Colon (tissue), 2 donors: Measurements from ENCODE around the gene CDKAL1.

ENCODE experiments used
- FAIRE-seq: peaks from 2 replicates; lab custom pipeline; 2012; peaks lifted over from hg19 to GRCh38; lab: Jason Lieb, UNC
- donor health status: control.
- donor health status: control.

Gene CDKAL1

GRCh38 chr6:20969551-20969950 is 435.3 kb downstream of the CDKAL1 start:
- FAIRE-seq: no peak

- no peak for FAIRE-seq
Measured at GRCh38 chr6:20976391-20976918, 442.2 kb downstream of the CDKAL1 start.

GRCh38 chr6:20978151-20978614 is 443.9 kb downstream of the CDKAL1 start:
- no peak for FAIRE-seq

- FAIRE-seq: no peak
Measured at GRCh38 chr6:20979076-20979475, 444.8 kb downstream of the CDKAL1 start.

GRCh38 chr6:20983961-20984360 is 449.7 kb downstream of the CDKAL1 start:
- no peak for FAIRE-seq

GRCh38 chr6:20985821-20986220 is 451.6 kb downstream of the CDKAL1 start:
- no peak for FAIRE-seq

GRCh38 chr6:20991910-20992309 is 457.7 kb downstream of the CDKAL1 start:
- no peak for FAIRE-seq

GRCh38 chr6:20996099-20996498 is 461.8 kb downstream of the CDKAL1 start:
- FAIRE-seq: no peak

GRCh38 chr6:20997143-20997769 is 463.0 kb downstream of the CDKAL1 start:
- FAIRE-seq: no peak

GRCh38 chr6:20997770-20998147 is 463.5 kb downstream of the CDKAL1 start:
- no peak for FAIRE-seq

GRCh38 chr6:20998748-20999448 is 464.6 kb downstream of the CDKAL1 start:
- FAIRE-seq: no peak

- no peak for FAIRE-seq
Measured at GRCh38 chr6:21000331-21000801, 466.1 kb downstream of the CDKAL1 start.

- no peak for FAIRE-seq
Measured at GRCh38 chr6:21001736-21002135, 467.5 kb downstream of the CDKAL1 start.

GRCh38 chr6:21003780-21004541 is 469.7 kb downstream of the CDKAL1 start:
- no peak for FAIRE-seq

GRCh38 chr6:21005816-21006570 is 471.7 kb downstream of the CDKAL1 start:
- FAIRE-seq: no peak

GRCh38 chr6:21019614-21020013 is 485.4 kb downstream of the CDKAL1 start:
- FAIRE-seq: no peak

- no peak for FAIRE-seq
Measured at GRCh38 chr6:21022343-21023107, 488.3 kb downstream of the CDKAL1 start.

GRCh38 chr6:21023210-21023609 is 489.0 kb downstream of the CDKAL1 start:
- no peak for FAIRE-seq

GRCh38 chr6:21024616-21025015 is 490.4 kb downstream of the CDKAL1 start:
- no peak for FAIRE-seq

GRCh38 chr6:21026576-21027273 is 492.5 kb downstream of the CDKAL1 start:
- FAIRE-seq: no peak

GRCh38 chr6:21027507-21027906 is 493.2 kb downstream of the CDKAL1 start:
- no peak for FAIRE-seq
